ENCODE data around the gene ACSL3.
"Not testable (repeated sequence)": the region's sequence is repeated elsewhere in the genome, so short reads cannot be mapped to it uniquely, and the experiment has no call there.

ACSL3 gene

GRCh38 chr2:222984908-222985307, 124.1 kb downstream of the ACSL3 start:
- ChIA-PET POLR2A (no interaction called here), CTCF (interaction anchor here (6.6 kb wide), 1 partner anchor 13 kb away, joined by 49 read pairs; no protein-coding TSS in a partner anchor)
- no peak for TF ChIP-seq CTCF (IDR thresholded peaks at IDR 0.05; ENCODE audit: control extremely low read depth, extremely low read depth, low read depth, missing control alignments)
- no peak for DNase-seq (ENCODE audit: extremely low spot score)

- no peak for TF ChIP-seq CTCF (IDR thresholded peaks at IDR 0.05; ENCODE audit: control extremely low read depth, extremely low read depth, low read depth, missing control alignments)
- DNase-seq (ENCODE audit: extremely low spot score), result no peak
- ChIA-PET POLR2A (no interaction called here), CTCF (no interaction called here)
These were observed 128.6 kb downstream of the ACSL3 start for GRCh38 chr2:222989431-222989830.

- CTCF ChIA-PET; POLR2A ChIA-PET; DNase-seq (ENCODE audit: extremely low spot score): not testable (repeated sequence)
These were observed 129.4 kb downstream of the ACSL3 start for GRCh38 chr2:222990206-222990605.

- DNase-seq (ENCODE audit: extremely low spot score), result no peak
- CTCF ChIA-PET, result no interaction called here
- POLR2A ChIA-PET, result no interaction called here
- TF ChIP-seq CTCF (IDR thresholded peaks at IDR 0.05; ENCODE audit: control extremely low read depth, extremely low read depth, low read depth, missing control alignments), result no peak
These were observed 131.3 kb downstream of the ACSL3 start for GRCh38 chr2:222992137-222992536.
